NCI-H2171 (cell line): ENCODE results near the gene MYO9B.
"Not testable (repeated sequence)": the region's sequence is repeated elsewhere in the genome, so short reads cannot be mapped to it uniquely, and the experiment has no call there.

ENCODE experiments used
- DNase-seq: peaks from one replicate; lab custom pipeline; 2025; lab: John Stamatoyannopoulos, UW

MYO9B gene

DNA sequence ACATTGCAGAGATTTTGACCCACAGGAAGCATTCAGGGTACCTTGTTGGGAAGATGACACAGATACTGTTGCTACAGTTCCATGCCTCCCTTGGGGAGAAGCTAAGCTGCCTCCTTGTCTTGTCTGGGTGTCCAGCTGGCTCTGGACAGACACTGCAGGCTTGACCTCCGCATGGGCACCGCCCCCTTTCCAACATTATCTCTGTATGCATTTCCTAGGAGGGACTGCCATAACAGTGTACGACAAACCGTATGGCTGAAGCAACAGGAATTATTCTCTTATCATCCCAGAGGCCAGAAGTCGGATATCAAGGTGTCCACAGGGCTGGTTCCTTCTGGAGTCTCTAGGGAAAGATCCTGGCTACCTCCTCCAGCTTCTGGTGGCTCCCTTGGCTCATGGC lies 72.6 kb downstream of the MYO9B start:
- no peak for DNase-seq

DNA sequence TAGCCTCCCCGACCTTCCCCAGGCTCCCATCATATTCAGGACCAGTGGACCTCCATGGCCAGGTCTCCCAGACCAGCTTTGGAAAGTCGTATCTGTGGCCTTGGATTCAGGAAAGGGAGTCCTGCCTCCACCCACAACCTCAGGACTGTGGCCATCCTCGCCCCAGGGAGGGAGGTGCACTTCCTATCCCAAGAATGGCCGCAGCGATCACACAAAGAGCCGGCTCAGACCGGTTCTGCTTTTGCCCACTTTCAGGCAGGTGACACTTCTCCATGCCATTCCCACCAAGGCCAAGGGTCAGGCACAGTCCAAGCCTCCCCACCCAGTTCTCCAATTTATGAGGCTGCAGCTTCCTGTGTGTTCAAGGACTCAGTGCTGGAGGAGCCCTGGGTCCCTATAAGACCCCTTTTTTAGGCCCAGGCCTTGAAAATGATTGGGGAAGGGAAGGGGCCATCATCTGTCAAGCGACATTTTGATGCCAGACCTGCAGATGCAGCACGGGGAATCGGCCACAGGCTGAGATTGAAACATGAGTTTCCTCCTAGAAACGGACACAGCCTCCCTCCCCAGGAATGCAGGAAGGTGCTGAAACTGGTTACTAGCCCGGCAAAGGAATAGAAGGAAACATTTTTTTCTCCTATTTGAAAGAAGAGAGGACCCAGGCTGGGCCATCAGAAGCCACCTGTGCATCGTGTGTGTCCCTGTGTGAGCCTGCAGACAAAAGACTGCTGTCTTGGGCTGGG lies 74.0 kb downstream of the MYO9B start:
- DNase-seq = no peak

DNA sequence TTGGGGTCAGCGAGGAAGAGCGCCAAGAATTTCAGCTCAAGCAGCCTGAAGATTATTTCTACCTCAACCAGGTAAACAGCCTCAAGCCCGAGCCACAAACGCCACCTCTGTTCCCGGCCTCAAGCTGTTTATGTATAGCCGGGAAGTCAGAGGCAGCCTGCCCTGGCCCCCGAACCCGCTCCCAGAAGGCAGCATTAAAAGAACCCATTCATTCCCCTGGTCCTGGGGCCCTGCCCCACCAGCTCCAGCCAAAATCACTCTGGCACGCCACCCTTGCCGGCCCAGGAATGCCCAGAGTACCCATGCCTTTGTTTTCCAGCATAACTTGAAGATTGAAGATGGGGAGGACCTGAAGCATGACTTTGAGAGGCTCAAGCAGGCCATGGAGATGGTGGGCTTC lies 78.4 kb downstream of the MYO9B start:
- DNase-seq = no peak

DNA sequence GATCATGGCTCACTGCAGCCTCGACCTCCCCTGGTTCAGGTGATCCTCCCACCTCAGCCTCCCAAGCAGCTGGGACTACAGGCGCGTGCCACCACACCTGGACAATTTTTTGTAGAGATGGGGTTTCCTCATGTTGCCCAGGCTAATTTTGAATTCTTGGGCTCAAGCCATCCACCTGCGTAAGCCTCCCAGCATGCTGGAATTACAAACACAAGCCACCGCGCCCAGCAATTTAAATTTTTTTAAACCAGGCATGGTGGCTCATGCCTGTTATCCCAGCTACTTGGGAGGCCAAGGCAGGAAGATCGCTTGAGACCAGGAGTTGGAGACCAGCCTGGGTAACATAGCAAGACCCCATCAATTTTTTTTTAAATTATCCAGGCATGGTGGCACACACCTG lies 79.7 kb downstream of the MYO9B start:
- DNase-seq = no peak

DNA sequence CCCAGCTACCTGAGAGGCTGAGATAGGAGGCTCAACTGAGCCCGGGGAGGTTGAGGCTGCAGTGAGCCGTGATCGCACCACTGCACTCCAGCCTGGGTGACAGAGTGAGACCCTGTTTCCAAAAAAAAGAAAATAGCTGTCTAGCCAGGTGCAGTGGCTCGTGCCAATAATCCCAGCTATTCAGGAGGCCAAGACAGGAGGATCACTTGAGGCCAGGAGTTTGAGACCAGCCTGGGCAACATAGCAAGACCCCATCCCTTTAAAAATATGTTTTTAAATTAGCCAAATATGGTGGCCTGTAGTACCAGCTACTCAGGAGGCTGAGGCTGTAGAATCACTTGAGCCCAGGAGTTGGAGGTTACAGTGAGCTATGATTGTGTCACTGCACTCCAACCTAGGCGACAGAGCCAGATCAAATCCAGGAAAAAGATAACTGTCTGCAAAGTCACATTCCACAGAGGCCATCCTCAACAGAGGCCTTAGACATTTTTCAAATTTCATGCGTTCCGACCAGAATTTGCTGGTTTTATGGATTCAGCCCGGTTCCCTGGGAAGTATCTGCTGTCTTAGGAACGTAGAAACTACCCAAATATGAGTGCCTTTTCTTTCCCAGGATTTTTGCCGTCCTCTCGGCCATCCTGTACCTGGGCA lies 80.8 kb downstream of the MYO9B start:
- DNase-seq = no peak

DNA sequence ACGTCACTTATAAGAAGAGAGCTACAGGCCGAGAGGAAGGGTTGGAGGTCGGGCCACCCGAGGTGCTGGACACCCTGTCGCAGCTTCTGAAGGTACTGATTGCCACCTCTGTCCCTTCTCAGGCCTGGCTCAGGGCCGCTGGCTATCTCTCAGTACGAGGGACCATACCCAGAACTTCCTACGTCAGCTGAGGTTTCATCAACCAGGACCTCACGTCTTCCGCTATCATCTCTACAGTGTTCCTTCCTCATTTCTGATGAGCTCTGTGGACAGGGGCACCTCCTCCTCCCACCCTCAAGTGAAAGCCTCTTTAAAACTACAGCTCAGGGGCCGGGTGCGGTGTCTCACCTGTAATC lies 81.3 kb downstream of the MYO9B start:
- no peak for DNase-seq

DNA sequence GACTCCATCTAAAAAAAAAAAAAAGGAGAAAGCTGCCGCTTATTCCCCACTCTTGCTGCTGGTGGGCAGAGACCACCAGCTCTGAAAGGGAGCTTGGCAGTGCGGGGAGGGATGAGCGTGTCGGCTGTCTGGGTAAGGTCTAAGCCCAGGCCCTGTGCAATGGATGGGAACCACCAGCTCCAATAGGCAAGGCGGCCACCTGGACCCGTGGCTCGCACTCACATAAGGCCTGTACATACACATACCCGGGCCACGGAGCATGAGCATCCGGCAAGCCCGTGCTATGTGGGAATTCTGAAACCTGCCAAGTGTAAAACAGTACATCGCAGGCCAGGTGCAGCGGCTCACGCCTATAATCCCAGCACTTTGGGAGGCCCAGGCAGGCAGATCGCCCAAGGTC lies 83.0 kb downstream of the MYO9B start:
- no peak for DNase-seq

DNA sequence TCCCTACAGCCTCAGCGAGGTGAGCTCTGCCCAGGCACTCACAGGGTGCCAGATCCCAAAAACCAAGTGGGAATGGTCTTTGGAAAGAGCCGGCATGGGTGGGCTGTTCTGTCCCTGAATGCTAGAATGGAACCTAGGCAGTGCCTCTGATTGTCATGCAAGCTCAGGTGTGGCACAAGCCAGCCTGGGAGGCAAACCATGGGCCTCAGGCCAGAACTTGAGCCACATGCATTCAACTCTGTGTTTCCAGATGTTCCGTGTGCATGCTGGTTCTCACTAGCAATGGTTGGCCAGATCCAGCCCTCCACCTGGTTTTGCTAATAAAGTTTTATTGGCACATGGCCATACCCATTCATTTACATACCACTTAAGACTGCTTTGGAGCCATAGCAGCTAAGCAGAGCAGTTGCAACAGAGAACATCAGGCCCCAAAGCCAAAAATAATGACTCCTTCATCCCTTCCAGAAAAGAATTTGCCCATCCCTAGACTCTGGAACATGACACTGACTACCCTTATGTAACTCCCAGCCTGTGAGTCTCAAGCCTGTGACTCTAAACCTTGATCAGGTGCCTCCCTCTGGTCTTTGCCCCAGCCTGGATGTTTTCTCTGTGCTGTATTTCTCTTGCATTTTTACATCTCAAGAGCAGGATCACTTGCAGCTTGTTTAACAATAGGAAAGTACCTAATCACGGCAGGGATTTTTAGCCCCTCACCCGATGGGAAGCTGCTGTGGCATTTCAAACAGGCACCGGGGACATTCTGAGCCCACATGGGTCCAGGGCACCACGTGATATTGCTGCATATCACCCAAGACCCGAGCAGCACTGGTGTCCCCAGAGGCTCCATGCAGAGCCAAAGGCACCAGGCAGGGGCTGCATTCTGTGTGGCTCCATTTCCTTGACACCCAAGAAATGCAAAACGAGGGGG lies 84.2 kb downstream of the MYO9B start:
- no peak for DNase-seq

DNA sequence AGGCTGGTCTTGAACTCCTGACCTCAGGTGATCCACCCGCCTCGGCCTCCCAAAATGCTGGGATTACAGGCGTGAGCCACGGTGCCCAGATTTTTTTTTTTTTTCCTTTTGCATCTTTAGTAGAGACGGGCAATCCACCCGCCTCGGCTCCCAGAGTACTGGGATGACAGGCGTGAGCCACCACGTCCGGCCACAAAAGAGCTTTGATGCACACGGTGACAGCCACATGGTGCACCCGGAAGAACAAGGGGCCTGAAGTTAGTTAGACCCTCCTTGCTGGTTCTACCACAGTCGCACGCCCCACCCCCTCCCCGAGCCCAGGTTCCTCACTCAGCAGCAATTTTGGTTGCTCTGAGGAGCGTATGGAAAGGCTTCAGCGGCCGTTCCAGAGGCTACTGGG lies 85.3 kb downstream of the MYO9B start:
- no peak for DNase-seq

DNA sequence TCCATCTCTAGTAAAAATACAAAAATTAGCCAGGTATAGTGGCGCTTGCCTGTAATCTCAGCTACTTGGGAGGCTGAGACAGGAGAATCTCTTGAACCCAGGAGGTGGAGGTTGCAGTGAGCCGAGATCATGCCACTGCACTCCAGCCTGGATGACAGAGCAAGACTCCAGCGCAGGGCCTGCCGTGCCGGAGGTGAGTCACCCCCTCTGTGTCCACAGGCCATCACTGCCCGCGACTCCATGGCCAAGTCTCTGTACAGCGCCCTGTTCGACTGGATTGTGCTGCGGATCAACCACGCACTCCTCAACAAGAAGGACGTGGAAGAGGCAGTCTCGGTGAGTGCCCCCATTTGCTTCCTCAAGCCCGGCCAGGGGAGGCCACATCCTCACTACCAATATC lies 86.6 kb downstream of the MYO9B start:
- DNase-seq = not testable (repeated sequence)

DNA sequence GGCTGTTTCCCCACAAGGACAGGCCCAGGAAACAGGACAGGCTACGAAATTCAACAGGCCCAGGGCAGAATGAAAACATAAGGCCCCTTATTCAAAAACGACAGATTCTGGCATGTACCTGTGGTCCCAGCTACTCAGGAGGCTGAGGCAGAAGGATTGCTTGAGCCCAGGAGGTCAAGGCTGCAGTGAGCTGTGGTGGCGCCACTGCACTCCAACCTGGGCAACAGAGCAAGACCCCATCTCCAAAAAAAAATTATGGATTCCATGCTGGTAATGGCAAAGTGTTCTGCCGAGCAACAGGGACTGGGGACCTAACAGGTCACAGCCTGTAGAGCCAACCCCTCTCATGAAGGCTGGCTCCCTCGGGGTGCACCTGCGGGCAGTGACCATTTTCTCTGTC lies 87.0 kb downstream of the MYO9B start:
- DNase-seq = no peak

DNA sequence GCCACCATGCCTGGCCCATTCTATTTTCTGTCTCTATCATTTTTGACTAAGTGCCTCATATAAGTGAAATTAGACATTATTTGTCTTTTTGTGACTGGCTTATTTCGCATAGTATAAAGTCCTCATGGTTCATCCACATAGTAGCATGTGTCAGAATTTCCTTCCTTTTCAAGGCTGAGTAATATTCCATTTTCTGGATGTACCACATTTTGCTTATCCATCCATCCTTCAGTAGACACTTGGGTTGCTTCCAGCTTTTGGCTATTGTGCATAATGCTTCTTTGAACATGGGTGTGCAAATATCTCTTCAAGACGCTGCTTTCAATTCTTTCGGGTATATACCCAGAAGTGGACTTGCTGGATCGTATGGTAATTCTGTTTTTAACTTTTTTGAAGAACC lies 88.1 kb downstream of the MYO9B start:
- no peak for DNase-seq

DNA sequence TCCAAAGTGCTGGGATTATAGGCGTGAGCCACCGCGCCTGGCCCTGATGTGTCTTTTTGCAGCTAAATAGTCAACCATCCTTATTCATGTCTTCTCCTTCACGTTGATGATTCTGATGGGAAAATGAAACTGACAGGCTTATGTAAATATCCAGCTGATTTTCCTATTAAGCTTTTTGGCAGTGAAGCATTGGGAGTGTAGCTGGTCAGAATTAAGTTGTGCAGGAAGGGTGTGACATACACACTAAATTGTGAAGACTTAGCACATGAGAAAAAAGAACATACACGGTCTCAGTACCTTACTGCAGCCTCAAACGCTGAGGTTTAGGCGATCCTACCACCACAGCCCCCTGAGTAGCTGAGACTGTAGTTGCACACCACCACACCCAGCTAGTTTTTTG lies 89.1 kb downstream of the MYO9B start:
- DNase-seq = no peak

DNA sequence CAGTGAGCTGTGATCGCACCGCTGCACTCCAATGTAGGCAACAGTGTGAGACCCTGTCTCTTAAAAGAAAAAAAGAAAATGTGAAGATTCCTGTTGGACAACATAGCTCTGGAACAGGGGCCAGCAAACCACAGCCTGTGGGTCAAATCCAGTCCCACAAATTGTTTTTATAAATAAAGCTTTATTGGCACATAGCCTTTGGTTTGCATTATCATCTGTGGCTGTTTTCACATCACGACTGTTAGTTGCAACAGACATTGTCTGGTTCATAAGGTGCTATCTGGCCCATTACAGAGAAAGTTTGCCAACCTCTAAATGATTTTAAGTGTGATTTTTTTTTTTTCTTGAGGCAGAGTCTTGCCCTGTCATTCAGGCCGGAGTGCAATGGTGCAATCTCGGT lies 90.1 kb downstream of the MYO9B start:
- DNase-seq = no peak

DNA sequence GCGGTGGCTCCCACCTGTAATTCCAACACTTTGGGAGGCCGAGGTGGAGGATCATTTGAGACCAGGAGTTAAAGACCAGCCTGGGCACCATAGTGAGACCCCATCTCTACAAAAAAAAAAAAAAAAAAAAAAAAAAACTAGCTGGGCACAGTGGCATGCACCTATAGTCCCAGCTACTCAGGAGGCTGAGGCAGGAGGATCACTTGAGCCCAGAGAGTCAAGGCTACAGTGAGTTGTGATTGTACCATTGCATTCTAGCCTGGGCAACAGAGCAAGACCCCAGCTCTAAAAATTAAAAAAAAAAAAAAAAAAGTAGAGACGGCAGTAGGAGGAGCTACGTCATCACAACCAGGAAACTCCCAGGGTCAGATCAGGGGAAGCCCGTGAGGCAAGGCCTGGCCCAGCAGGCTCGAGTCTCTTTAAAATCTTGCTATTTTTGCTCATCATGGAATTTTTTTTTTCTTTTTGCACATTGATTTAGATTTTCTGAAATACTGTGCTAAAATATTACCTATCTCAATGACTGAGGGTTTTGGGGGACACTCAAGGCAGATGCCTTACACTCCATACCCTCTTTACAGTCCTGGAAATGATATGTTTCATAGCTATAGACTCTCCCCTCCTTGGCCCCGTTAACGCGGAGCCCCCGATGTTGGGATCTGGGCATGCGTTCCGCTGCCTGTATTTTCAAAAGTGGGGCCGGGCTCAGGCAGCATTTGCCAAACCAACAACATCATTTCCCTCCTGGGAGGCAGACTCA lies 95.1 kb downstream of the MYO9B start:
- no peak for DNase-seq

DNA sequence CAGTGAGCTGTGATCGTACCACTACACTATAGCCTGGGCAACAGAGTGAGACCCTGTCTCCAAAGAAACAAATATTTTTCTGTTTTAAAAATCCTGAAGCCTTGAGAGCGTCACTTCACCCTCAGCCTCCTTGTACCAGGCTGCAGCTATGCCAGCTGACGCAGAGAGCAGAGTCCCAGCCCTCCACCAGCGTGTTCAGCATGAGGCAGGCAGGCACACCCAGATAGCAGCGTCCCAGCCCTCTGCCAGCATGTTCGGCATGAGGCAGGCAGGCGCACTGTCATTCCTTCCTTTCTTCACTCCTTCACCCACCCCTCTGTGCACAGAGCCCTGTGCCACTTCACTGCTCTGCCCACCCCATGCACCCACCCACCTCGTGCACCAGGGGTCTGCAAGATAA lies 96.3 kb downstream of the MYO9B start:
- DNase-seq = no peak

DNA sequence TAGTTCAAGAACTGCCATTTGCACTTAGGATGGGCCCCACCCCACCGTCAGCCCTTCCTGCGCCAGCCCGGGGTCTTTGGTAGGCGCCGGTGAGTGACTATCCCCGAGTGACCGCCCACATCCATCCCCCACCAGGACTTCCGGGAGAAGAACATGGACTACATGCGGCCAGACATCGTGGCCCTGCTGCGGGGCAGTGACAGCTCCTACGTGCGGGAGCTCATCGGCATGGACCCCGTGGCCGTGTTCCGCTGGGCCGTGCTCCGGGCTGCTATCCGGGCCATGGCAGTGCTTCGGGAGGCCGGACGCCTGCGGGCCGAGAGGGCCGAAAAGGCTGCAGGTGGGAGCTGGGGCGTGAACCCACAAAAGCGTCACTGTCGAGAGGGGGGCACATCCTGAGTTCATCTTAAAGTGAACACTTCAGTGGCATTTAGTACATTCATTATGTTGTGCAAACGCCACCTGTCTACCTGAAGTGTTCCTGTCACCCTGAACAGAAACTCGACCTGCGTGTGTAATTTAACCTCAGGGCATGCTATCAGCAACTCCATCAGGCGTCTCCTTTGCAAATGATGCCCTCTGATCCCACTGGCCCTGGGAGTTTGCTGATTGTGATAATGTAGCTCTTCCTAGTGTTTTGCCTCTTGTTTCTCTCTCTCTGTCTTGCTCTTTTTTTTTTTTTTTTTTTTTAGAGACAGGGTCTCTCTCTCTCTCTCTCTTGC lies 97.2 kb downstream of the MYO9B start:
- DNase-seq = no peak

DNA sequence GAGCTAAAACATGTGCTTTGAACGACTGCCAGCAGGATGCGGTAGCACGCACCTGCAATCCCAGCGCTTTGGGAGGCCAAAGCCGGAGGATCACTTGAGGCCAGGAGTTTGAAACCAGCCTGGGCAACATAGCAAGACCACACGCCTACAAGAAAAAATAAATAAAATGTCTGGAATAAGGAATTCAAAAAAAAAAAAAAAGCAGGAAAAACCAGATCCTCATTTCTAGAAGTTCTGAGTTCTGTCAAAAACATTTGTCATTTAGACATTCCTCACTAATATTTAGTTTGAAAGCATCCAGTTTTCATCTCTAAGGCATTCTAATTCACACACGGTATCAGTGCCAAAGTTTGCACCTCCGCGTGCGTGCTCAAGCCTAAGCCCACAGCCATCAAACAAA lies 102.7 kb downstream of the MYO9B start:
- DNase-seq = no peak

DNA sequence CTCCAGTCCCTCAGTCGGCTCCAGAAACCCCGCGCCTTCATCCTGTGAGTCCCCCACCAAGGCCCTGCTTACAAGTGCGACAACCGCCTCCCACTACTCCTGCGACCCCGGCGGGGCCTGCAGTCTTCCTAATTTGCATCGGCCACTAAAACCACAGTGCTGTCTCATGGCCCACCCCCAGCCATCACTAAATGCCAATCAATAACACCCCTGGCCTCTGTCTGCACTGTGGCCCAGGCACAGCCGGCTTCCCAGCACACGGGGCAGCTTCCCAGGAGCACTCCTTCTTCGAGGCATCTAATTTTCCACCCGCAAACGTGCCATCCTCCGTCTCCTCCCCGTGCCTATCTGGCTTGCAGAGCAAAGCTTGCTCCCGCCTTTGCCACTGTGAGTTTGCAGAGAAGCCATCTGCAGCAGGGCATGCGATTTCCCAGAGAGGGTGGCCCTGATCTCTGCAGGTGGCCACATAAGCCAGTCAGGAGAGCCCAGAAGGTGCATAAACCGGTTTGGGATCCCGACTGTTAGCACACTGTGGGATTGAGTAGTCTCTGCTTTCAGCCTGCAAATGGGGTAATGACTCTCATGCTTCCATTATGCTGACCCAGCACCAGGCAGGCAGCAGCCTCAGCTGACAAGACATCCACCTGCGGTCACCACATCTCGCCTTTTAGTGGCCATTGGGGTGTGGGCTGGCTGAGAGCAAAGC lies 105.6 kb downstream of the MYO9B start:
- no peak for DNase-seq

DNA sequence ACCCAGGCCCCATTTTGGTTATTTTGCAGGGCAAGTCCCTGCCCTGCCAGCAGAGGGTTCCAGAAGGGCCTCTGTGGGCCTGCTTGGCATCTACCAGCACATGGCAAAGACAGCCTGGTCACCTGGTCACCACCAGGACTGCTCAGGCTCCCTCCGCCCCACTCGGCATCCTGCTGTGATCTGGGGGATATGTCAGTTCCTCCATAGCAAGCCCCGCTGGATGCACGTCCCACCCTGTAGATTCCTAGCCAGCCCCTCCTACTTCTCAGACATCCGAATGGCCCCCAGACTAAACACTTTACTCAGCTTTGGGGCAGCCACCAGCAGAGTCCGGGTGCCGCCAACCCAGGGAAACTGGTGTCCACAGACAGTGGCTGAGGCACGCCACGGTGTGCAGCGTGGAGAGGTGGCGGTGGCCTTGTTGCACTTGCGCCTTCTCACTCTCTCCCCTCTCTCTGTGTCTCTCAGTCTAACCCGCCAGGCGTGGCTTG lies 107.7 kb downstream of the MYO9B start:
- no peak for DNase-seq

DNA sequence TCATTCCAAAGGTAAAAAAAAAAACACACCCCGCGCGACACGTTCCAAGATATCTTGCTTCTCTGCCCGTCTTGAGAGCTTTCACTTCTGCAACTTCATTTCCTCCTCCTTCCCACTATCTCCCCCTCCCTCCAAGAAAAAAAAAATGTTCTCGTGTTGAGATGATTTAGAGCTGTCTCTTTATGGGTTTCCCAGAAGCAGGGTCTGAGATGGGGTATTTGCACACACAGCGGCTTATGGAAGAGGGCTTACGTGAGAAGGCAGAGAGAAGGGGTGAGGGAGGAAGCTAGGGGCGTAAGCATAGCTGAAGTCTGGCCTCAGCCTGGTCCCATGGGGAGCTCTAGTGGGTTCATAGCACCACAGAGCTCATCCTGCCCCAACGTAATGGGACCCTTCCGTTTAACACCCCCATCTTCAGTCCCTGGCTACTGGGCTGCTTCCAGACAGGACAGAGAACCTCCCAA lies 108.3 kb downstream of the MYO9B start:
- DNase-seq = no peak
